WTC11 (cell line): ENCODE results near the gene BMP4. TPM values are rescaled to one million over a fixed set of nuclear protein-coding genes. Genes with fewer than 3 reads are reported as not detected.
A peak's percentile ranks its signal among the peaks of the same experiment; 100 is the strongest.

Experiments used
- ATAC-seq: fragments of 200-7000 bp; cut with Tn5 transposase; 2 replicates; pipeline ENCODE4 v1.10.0; 2021; ENCODE audit warnings: mild to moderate bottlenecking, moderate library complexity
- CTCF ChIA-PET: fragments of 300-600 bp; sonication (Branson Sonifier 250); formaldehyde crosslinking; loops from one replicate; lab custom pipeline; 2021; ENCODE audit warnings: antibody characterized with exemption; lab: Charles Lee
- POLR2A ChIA-PET: fragments of 350-600 bp; sonication (Branson Sonifier 250); formaldehyde crosslinking; loops from one replicate; lab custom pipeline; 2021; ENCODE audit warnings: antibody characterized with exemption; lab: Charles Lee
- DNase-seq: peaks from one replicate; pipeline ENCODE4 v3.0.0; 2021; ENCODE audit warnings: low spot score
- H3K27ac Mint-ChIP-seq: 2 replicates; pipeline ENCODE4 v1.8.0; 2021; ENCODE audit warnings: mixed read lengths
- H3K27me3 Mint-ChIP-seq: 2 replicates; pipeline ENCODE4 v1.8.0; 2021; ENCODE audit warnings: low read depth, mild to moderate bottlenecking, moderate library complexity, mixed read lengths
- H3K36me3 Mint-ChIP-seq: 2 replicates; pipeline ENCODE4 v1.8.0; 2021; ENCODE audit warnings: mixed read lengths
- H3K4me1 Mint-ChIP-seq: 2 replicates; pipeline ENCODE4 v1.8.0; 2022; ENCODE audit warnings: mixed read lengths
- H3K4me3 Mint-ChIP-seq: 2 replicates; pipeline ENCODE4 v1.8.0; 2021; ENCODE audit warnings: mild to moderate bottlenecking, moderate library complexity, mixed read lengths
- H3K9me3 Mint-ChIP-seq: 2 replicates; pipeline ENCODE4 v1.8.0; 2021; ENCODE audit warnings: mixed read lengths
- GRHL2 ChIP-seq: fragments of 250-450 bp; sonication (Bioruptor Pico); IDR thresholded peaks from 2 replicates; pipeline ENCODE4 v1.8.0; 2022; ENCODE audit warnings: mild to moderate bottlenecking, moderate library complexity; ENCODE audit not compliant: insufficient replicate concordance, severe bottlenecking
- JAZF1 ChIP-seq: fragments of 250-450 bp; sonication (Bioruptor Pico); IDR thresholded peaks from 2 replicates; pipeline ENCODE4 v1.9.0; 2021; ENCODE audit warnings: moderate library complexity, mild to moderate bottlenecking, inconsistent platforms
- ZNF263 ChIP-seq: sonication (generic); formaldehyde crosslinking; IDR thresholded peaks from 2 replicates; pipeline ENCODE4 v1.8.1; 2022; ENCODE audit warnings: low read depth, mild to moderate bottlenecking, moderate library complexity, missing genetic modification reagents
- ZNF317 ChIP-seq: sonication (generic); formaldehyde crosslinking; IDR thresholded peaks from 2 replicates; pipeline ENCODE4 v1.8.1; 2023; ENCODE audit warnings: low read depth, mild to moderate bottlenecking, moderate library complexity, missing genetic modification reagents, borderline replicate concordance
- ZNF671 ChIP-seq: fragments of 250-450 bp; sonication (Bioruptor Pico); IDR thresholded peaks from 2 replicates; pipeline ENCODE4 v1.8.0; 2021; ENCODE audit warnings: mild to moderate bottlenecking
- total RNA-seq: library from RNA; stranded (reverse); gene quantifications from 3 replicates; pipeline ENCODE4 v1.2.3, GENCODE V29; 2021
- TF ChIP-seq, protein P1 (sequence below): sonication (generic); formaldehyde crosslinking; IDR thresholded peaks from 2 replicates; pipeline ENCODE4 v1.8.1; 2023; ENCODE audit warnings: mild to moderate bottlenecking, missing genetic modification reagents
- TF ChIP-seq, protein P2 (sequence below): fragments of 250-450 bp; sonication (Bioruptor Pico); IDR thresholded peaks from 2 replicates; pipeline ENCODE4 v1.9.0; 2021; ENCODE audit warnings: mild to moderate bottlenecking, borderline replicate concordance
- TF ChIP-seq, protein P3 (sequence below): sonication (generic); formaldehyde crosslinking; IDR thresholded peaks from 2 replicates; pipeline ENCODE4 v1.8.1; 2022; ENCODE audit warnings: mild to moderate bottlenecking, moderate library complexity, missing genetic modification reagents
- TF ChIP-seq, protein P4 (sequence below): sonication (generic); formaldehyde crosslinking; IDR thresholded peaks from 2 replicates; pipeline ENCODE4 v1.8.1; 2022; ENCODE audit warnings: missing genetic modification reagents, borderline replicate concordance
- TF ChIP-seq, protein P5 (sequence below): sonication (generic); formaldehyde crosslinking; IDR thresholded peaks from 2 replicates; pipeline ENCODE4 v1.8.1; 2022; ENCODE audit warnings: low read depth, missing genetic modification reagents, borderline replicate concordance
- TF ChIP-seq, protein P6 (sequence below): sonication (generic); formaldehyde crosslinking; IDR thresholded peaks from 2 replicates; pipeline ENCODE4 v1.8.1; 2023; ENCODE audit warnings: mild to moderate bottlenecking, missing genetic modification reagents, borderline replicate concordance
- TF ChIP-seq, protein P7 (sequence below): sonication (generic); formaldehyde crosslinking; IDR thresholded peaks from 2 replicates; pipeline ENCODE4 v1.8.1; 2022; ENCODE audit warnings: low read depth, mild to moderate bottlenecking, moderate library complexity, missing genetic modification reagents, borderline replicate concordance
- TF ChIP-seq, protein P8 (sequence below): fragments of 250-450 bp; sonication (Bioruptor Pico); IDR thresholded peaks from 2 replicates; pipeline ENCODE4 v1.8.0; 2021; ENCODE audit warnings: mild to moderate bottlenecking
- TF ChIP-seq, protein P9 (sequence below): sonication (generic); formaldehyde crosslinking; IDR thresholded peaks from 2 replicates; pipeline ENCODE4 v1.8.0; 2022; ENCODE audit warnings: mild to moderate bottlenecking, missing genetic modification reagents

The BMP4 gene
- total RNA-seq, 1 experiment from 2014 or later: 7.8 TPM

DNA sequence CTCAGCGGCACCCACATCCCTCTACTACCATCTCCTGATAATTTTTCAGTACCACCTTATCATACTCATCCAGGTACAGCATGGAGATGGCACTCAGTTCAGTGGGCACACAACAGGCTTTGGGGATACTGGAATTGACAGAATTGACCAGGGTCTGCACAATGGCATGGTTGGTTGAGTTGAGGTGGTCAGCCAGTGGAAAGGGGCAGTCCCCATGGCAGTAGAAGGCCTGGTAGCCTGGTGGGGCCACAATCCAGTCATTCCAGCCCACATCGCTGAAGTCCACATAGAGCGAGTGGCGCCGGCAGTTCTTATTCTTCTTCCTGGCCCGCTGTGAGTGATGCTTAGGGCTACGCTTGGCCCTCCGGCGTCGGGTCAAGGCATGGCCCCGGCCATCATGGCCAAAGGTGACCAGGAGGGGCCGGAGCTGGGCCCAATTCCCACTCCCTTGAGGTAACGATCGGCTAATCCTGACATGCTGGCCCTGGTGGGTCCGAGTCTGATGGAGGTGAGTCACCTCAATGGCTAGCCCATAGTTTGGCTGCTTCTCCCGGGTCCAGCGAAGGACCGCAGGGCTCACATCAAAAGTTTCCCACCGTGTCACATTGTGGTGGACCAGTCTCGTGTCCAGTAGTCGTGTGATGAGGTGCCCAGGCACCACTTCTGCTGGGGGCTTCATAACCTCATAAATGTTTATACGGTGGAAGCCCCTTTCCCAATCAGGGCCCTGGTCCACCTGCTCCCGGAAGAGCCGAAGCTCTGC, 6.4 kb downstream of the BMP4 start:
- peaks cover 60% of the 10 kb centered on the region for H3K4me1 Mint-ChIP-seq
- peak overlapping the region; percentile 97; the same call in 1 of the 2 replicates for H3K4me3 Mint-ChIP-seq
- ChIA-PET CTCF (interaction anchor here (2.8 kb wide), 1 partner anchor 398 kb away, joined by 14 read pairs; no protein-coding TSS in a partner anchor), POLR2A (no interaction called here)
- H3K9me3 Mint-ChIP-seq: no peaks in the 10 kb centered on the region
- peaks cover 88% of the 10 kb centered on the region for H3K27me3 Mint-ChIP-seq
- peaks cover 20% of the 10 kb centered on the region for H3K36me3 Mint-ChIP-seq
- DNase-seq (no peak), ATAC-seq (no peak)
- no peak overlapping the region for H3K27ac Mint-ChIP-seq
- TF ChIP-seq GRHL2 (CRISPR knock-in tag) (no peak), ZNF263 (CRISPR knock-in tag) (no peak), JAZF1 (CRISPR knock-in tag) (no peak), ZNF317 (CRISPR knock-in tag) (no peak), ZNF671 (CRISPR knock-in tag) (no peak)
- TF ChIP-seq, protein P1, sequence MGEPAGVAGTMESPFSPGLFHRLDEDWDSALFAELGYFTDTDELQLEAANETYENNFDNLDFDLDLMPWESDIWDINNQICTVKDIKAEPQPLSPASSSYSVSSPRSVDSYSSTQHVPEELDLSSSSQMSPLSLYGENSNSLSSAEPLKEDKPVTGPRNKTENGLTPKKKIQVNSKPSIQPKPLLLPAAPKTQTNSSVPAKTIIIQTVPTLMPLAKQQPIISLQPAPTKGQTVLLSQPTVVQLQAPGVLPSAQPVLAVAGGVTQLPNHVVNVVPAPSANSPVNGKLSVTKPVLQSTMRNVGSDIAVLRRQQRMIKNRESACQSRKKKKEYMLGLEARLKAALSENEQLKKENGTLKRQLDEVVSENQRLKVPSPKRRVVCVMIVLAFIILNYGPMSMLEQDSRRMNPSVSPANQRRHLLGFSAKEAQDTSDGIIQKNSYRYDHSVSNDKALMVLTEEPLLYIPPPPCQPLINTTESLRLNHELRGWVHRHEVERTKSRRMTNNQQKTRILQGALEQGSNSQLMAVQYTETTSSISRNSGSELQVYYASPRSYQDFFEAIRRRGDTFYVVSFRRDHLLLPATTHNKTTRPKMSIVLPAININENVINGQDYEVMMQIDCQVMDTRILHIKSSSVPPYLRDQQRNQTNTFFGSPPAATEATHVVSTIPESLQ (CRISPR knock-in tag): no peak
- TF ChIP-seq, protein P2, sequence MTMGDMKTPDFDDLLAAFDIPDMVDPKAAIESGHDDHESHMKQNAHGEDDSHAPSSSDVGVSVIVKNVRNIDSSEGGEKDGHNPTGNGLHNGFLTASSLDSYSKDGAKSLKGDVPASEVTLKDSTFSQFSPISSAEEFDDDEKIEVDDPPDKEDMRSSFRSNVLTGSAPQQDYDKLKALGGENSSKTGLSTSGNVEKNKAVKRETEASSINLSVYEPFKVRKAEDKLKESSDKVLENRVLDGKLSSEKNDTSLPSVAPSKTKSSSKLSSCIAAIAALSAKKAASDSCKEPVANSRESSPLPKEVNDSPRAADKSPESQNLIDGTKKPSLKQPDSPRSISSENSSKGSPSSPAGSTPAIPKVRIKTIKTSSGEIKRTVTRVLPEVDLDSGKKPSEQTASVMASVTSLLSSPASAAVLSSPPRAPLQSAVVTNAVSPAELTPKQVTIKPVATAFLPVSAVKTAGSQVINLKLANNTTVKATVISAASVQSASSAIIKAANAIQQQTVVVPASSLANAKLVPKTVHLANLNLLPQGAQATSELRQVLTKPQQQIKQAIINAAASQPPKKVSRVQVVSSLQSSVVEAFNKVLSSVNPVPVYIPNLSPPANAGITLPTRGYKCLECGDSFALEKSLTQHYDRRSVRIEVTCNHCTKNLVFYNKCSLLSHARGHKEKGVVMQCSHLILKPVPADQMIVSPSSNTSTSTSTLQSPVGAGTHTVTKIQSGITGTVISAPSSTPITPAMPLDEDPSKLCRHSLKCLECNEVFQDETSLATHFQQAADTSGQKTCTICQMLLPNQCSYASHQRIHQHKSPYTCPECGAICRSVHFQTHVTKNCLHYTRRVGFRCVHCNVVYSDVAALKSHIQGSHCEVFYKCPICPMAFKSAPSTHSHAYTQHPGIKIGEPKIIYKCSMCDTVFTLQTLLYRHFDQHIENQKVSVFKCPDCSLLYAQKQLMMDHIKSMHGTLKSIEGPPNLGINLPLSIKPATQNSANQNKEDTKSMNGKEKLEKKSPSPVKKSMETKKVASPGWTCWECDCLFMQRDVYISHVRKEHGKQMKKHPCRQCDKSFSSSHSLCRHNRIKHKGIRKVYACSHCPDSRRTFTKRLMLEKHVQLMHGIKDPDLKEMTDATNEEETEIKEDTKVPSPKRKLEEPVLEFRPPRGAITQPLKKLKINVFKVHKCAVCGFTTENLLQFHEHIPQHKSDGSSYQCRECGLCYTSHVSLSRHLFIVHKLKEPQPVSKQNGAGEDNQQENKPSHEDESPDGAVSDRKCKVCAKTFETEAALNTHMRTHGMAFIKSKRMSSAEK (CRISPR knock-in tag): no peak
- TF ChIP-seq, protein P3, sequence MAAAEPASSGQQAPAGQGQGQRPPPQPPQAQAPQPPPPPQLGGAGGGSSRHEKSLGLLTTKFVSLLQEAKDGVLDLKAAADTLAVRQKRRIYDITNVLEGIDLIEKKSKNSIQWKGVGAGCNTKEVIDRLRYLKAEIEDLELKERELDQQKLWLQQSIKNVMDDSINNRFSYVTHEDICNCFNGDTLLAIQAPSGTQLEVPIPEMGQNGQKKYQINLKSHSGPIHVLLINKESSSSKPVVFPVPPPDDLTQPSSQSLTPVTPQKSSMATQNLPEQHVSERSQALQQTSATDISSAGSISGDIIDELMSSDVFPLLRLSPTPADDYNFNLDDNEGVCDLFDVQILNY (CRISPR knock-in tag): no peak
- TF ChIP-seq, protein P4, sequence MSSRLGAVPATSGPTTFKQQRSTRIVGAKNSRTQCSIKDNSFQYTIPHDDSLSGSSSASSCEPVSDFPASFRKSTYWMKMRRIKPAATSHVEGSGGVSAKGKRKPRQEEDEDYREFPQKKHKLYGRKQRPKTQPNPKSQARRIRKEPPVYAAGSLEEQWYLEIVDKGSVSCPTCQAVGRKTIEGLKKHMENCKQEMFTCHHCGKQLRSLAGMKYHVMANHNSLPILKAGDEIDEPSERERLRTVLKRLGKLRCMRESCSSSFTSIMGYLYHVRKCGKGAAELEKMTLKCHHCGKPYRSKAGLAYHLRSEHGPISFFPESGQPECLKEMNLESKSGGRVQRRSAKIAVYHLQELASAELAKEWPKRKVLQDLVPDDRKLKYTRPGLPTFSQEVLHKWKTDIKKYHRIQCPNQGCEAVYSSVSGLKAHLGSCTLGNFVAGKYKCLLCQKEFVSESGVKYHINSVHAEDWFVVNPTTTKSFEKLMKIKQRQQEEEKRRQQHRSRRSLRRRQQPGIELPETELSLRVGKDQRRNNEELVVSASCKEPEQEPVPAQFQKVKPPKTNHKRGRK (CRISPR knock-in tag): no peak
- TF ChIP-seq, protein P5, sequence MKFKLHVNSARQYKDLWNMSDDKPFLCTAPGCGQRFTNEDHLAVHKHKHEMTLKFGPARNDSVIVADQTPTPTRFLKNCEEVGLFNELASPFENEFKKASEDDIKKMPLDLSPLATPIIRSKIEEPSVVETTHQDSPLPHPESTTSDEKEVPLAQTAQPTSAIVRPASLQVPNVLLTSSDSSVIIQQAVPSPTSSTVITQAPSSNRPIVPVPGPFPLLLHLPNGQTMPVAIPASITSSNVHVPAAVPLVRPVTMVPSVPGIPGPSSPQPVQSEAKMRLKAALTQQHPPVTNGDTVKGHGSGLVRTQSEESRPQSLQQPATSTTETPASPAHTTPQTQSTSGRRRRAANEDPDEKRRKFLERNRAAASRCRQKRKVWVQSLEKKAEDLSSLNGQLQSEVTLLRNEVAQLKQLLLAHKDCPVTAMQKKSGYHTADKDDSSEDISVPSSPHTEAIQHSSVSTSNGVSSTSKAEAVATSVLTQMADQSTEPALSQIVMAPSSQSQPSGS (CRISPR knock-in tag): no peak
- TF ChIP-seq, protein P6, sequence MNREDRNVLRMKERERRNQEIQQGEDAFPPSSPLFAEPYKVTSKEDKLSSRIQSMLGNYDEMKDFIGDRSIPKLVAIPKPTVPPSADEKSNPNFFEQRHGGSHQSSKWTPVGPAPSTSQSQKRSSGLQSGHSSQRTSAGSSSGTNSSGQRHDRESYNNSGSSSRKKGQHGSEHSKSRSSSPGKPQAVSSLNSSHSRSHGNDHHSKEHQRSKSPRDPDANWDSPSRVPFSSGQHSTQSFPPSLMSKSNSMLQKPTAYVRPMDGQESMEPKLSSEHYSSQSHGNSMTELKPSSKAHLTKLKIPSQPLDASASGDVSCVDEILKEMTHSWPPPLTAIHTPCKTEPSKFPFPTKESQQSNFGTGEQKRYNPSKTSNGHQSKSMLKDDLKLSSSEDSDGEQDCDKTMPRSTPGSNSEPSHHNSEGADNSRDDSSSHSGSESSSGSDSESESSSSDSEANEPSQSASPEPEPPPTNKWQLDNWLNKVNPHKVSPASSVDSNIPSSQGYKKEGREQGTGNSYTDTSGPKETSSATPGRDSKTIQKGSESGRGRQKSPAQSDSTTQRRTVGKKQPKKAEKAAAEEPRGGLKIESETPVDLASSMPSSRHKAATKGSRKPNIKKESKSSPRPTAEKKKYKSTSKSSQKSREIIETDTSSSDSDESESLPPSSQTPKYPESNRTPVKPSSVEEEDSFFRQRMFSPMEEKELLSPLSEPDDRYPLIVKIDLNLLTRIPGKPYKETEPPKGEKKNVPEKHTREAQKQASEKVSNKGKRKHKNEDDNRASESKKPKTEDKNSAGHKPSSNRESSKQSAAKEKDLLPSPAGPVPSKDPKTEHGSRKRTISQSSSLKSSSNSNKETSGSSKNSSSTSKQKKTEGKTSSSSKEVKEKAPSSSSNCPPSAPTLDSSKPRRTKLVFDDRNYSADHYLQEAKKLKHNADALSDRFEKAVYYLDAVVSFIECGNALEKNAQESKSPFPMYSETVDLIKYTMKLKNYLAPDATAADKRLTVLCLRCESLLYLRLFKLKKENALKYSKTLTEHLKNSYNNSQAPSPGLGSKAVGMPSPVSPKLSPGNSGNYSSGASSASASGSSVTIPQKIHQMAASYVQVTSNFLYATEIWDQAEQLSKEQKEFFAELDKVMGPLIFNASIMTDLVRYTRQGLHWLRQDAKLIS (CRISPR knock-in tag): no peak
- TF ChIP-seq, protein P7, sequence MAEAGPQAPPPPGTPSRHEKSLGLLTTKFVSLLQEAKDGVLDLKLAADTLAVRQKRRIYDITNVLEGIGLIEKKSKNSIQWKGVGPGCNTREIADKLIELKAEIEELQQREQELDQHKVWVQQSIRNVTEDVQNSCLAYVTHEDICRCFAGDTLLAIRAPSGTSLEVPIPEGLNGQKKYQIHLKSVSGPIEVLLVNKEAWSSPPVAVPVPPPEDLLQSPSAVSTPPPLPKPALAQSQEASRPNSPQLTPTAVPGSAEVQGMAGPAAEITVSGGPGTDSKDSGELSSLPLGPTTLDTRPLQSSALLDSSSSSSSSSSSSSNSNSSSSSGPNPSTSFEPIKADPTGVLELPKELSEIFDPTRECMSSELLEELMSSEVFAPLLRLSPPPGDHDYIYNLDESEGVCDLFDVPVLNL (CRISPR knock-in tag): no peak
- TF ChIP-seq, protein P8, sequence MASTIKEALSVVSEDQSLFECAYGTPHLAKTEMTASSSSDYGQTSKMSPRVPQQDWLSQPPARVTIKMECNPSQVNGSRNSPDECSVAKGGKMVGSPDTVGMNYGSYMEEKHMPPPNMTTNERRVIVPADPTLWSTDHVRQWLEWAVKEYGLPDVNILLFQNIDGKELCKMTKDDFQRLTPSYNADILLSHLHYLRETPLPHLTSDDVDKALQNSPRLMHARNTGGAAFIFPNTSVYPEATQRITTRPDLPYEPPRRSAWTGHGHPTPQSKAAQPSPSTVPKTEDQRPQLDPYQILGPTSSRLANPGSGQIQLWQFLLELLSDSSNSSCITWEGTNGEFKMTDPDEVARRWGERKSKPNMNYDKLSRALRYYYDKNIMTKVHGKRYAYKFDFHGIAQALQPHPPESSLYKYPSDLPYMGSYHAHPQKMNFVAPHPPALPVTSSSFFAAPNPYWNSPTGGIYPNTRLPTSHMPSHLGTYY (CRISPR knock-in tag): no peak
- TF ChIP-seq, protein P9, sequence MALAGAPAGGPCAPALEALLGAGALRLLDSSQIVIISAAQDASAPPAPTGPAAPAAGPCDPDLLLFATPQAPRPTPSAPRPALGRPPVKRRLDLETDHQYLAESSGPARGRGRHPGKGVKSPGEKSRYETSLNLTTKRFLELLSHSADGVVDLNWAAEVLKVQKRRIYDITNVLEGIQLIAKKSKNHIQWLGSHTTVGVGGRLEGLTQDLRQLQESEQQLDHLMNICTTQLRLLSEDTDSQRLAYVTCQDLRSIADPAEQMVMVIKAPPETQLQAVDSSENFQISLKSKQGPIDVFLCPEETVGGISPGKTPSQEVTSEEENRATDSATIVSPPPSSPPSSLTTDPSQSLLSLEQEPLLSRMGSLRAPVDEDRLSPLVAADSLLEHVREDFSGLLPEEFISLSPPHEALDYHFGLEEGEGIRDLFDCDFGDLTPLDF (CRISPR knock-in tag): no peak
